PC-3 (cell line): ENCODE data around the gene B4GALT5.

ENCODE experiments used
- CTCF ChIP-seq: fragments of 300-600 bp; sonication (generic); conservative IDR thresholded peaks from 2 replicates; pipeline ENCODE4 v1.5.1; 2017; ENCODE audit warnings: antibody characterized with exemption, low read depth, mild to moderate bottlenecking, low read length
- EZH2 ChIP-seq: fragments of 300-600 bp; sonication (generic); IDR thresholded peaks from one replicate; pipeline ENCODE4 v1.6.1; 2017; ENCODE audit warnings: antibody characterized with exemption, mild to moderate bottlenecking, low read length; ENCODE audit not compliant: unreplicated experiment

DNA sequence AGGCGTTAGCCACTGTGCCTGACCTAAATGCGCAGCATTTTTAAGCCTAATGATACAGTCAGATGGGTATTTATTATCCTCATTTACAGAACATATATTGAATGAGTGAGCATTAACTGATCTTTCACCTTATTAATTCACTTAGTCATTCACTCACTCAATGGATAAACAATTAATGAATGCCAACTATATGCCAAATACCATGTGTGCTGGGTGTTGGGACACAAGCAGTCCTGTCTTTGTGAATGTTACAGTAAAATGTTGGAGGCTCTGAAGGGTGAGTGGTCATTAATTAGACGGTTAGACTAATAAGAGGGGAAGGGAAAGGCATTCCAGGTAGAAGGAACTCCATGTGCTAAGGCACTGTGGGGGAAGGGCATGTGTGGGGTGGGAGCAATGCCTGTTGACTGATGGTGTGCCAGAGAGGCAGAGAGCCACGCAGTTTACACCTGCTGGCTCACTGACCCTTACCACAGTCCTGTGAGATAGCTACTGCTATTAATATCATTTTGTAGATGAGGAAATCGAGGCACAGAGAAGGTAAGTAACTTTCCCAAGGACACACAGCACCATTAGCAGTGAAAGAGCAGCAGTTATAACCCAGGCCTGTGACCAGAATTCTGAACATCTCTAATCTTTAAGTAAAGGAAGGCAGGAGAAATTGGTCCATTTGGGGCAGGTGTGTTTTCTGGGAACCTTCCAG is 38.7 kb upstream of the B4GALT5 start:
- TF ChIP-seq EZH2 (no peak), CTCF (no peak)
